DOHH2 (cell line): ENCODE measurements around the gene OR2T35.

Experiments
- EZH2phosphoT487 ChIP-seq: fragments of 200-600 bp; sonication (generic); IDR thresholded peaks from 2 replicates; pipeline ENCODE4 v1.6.1; 2017; ENCODE audit warnings: borderline replicate concordance, mild to moderate bottlenecking, antibody characterized with exemption, low read length, moderate library complexity, mixed read lengths
- TF ChIP-seq, protein P1 (sequence below): fragments of 200-600 bp; sonication (generic); IDR thresholded peaks from one replicate; pipeline ENCODE4 v1.5.1; 2014; ENCODE audit warnings: antibody characterized with exemption, mild to moderate bottlenecking, low read depth, low read length; ENCODE audit not compliant: poor library complexity, severe bottlenecking

DNA sequence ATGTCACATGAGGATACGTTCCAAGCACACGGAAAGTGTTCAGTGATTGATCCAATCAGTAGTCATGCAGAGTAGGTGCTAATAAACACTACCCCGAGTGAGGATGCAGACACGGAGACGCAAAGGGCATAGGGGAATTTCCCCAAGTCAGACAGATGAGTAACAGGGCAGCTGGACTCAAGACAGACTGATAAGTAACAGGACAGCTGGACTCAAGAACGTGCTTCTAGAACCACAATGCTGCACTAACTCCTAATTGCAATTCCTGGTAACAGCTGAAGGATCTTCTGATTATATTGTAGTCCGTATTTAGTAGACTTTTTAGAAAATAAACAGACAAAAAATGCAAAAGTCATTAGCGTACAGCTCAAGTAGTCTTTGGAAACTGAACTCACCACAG is 45.7 kb downstream of the OR2T35 start:
- TF ChIP-seq, protein P1, sequence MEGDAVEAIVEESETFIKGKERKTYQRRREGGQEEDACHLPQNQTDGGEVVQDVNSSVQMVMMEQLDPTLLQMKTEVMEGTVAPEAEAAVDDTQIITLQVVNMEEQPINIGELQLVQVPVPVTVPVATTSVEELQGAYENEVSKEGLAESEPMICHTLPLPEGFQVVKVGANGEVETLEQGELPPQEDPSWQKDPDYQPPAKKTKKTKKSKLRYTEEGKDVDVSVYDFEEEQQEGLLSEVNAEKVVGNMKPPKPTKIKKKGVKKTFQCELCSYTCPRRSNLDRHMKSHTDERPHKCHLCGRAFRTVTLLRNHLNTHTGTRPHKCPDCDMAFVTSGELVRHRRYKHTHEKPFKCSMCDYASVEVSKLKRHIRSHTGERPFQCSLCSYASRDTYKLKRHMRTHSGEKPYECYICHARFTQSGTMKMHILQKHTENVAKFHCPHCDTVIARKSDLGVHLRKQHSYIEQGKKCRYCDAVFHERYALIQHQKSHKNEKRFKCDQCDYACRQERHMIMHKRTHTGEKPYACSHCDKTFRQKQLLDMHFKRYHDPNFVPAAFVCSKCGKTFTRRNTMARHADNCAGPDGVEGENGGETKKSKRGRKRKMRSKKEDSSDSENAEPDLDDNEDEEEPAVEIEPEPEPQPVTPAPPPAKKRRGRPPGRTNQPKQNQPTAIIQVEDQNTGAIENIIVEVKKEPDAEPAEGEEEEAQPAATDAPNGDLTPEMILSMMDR, result no peak
- TF ChIP-seq EZH2phosphoT487, result no peak
